A549 (cell line): ENCODE results near the gene TTC7B. TPM values are rescaled to one million over a fixed set of nuclear protein-coding genes. Genes with fewer than 3 reads are reported as not detected.

Experiments
- ATAC-seq, 2 experiments: fragments of 200-7000 bp in 1 of 2; fragments of >200 bp in 1 of 2; cut with Nextera tagmentation in 1 of 2; cut with Tn5 transposase in 1 of 2; 3 replicates each; pipeline versions ENCODE4 v1.8.0 to v1.9.1; 2018 to 2020; ENCODE audit warnings: mild to moderate bottlenecking in 1 of 2, moderate library complexity in 1 of 2
- CTCF ChIA-PET: fragments of 300-600 bp; sonication (Branson Sonifier 250); formaldehyde crosslinking; extraction: SDS; loops from one replicate; lab custom pipeline; 2021; ENCODE audit warnings: antibody characterized with exemption, inconsistent platforms; lab: Yijun Ruan, JAX
- POLR2A ChIA-PET: fragments of 350-600 bp; formaldehyde crosslinking; extraction: SDS; loops from one replicate; lab custom pipeline; 2021; ENCODE audit warnings: antibody characterized with exemption, inconsistent platforms; lab: Yijun Ruan, JAX
- DNase-seq, 2 experiments: peaks; one replicate each; pipeline versions ENCODE4 v3.0.0 to v3.0.0-alpha.2; 2011 to 2016; ENCODE audit warnings: low read depth in 1 of 2, low spot score in 1 of 2
- FAIRE-seq: peaks from 2 replicates; lab custom pipeline; 2011; peaks lifted over from hg19 to GRCh38; lab: Jason Lieb, UNC
- H3K27ac ChIP-seq, 2 experiments: fragments of >200 bp; sonication (Bioruptor Twin); formaldehyde crosslinking; 3 replicates each; pipeline ENCODE4 v1.5.1; 2016 to 2017
- H3K4me1 ChIP-seq: fragments of >200 bp; sonication (Bioruptor Twin); formaldehyde crosslinking; 3 replicates; pipeline ENCODE4 v1.6.1; 2016
- H3K4me2 ChIP-seq: fragments of >200 bp; sonication (Bioruptor Twin); formaldehyde crosslinking; 3 replicates; pipeline ENCODE4 v1.6.1; 2016
- H3K4me3 ChIP-seq: fragments of >200 bp; sonication (Bioruptor Twin); formaldehyde crosslinking; 3 replicates; pipeline ENCODE4 v1.5.1; 2016
- H3K9me3 ChIP-seq: fragments of >200 bp; sonication (Bioruptor Twin); formaldehyde crosslinking; 3 replicates; pipeline ENCODE4 v1.6.1; 2016
- BCL3 ChIP-seq: fragments of >200 bp; sonication (Bioruptor Twin); formaldehyde crosslinking; IDR thresholded peaks from 3 replicates; pipeline ENCODE4 v1.6.1; 2016
- CBX2 ChIP-seq: fragments of 200-600 bp; sonication (generic); IDR thresholded peaks from 2 replicates; pipeline ENCODE4 v1.6.1; 2016; ENCODE audit warnings: low read depth, mild to moderate bottlenecking, borderline replicate concordance
- CEBPB ChIP-seq, 2 experiments: fragments of >200 bp in 1 of 2; sonication (Bioruptor Twin) in 1 of 2; formaldehyde crosslinking in 1 of 2; IDR thresholded peaks; 2 replicates each; pipeline ENCODE4 v1.6.1; 2012 to 2016
- CTCF ChIP-seq: fragments of >200 bp; sonication (Bioruptor Twin); formaldehyde crosslinking; IDR thresholded peaks from 3 replicates; pipeline ENCODE4 v1.5.1; 2016
- E2F6 ChIP-seq: IDR thresholded peaks from 2 replicates; pipeline ENCODE4 v1.6.1; 2012; ENCODE audit warnings: low read depth, borderline replicate concordance
- EHMT2 ChIP-seq: fragments of 200-600 bp; sonication (generic); IDR thresholded peaks from 2 replicates; pipeline ENCODE4 v1.6.1; 2016; ENCODE audit warnings: antibody characterized with exemption, low read depth, mild to moderate bottlenecking, moderate library complexity
- FOXS1 ChIP-seq: fragments of 250-450 bp; sonication (Bioruptor Pico); IDR thresholded peaks from 2 replicates; pipeline ENCODE4 v1.5.0; 2020; ENCODE audit warnings: mild to moderate bottlenecking, moderate library complexity
- HDAC2 ChIP-seq: fragments of 200-600 bp; sonication (generic); IDR thresholded peaks from 2 replicates; pipeline ENCODE4 v1.6.1; 2016
- HES2 ChIP-seq: fragments of >200 bp; sonication (Bioruptor Twin); formaldehyde crosslinking; IDR thresholded peaks from 2 replicates; pipeline ENCODE4 v1.6.1; 2016
- HOXB13 ChIP-seq: fragments of 250-450 bp; sonication (Bioruptor Pico); IDR thresholded peaks from 2 replicates; pipeline ENCODE4 v1.5.0; 2020; ENCODE audit warnings: low read depth, mild to moderate bottlenecking, moderate library complexity
- JUN ChIP-seq, 2 experiments: fragments of >200 bp; sonication (Bioruptor Twin); formaldehyde crosslinking; IDR thresholded peaks; 2 replicates in 1 of 2; 3 replicates in 1 of 2; pipeline ENCODE4 v1.6.1; 2016 to 2017
- KDM5A ChIP-seq: fragments of 200-600 bp; sonication (generic); IDR thresholded peaks from 2 replicates; pipeline ENCODE4 v1.6.1; 2016; ENCODE audit warnings: antibody characterized with exemption, mild to moderate bottlenecking
- PBX3 ChIP-seq: IDR thresholded peaks from 2 replicates; pipeline ENCODE4 v1.6.1; 2012
- PHF8 ChIP-seq: fragments of 200-600 bp; sonication (generic); IDR thresholded peaks from 2 replicates; pipeline ENCODE4 v1.6.1; 2016; ENCODE audit warnings: low read depth, mild to moderate bottlenecking, antibody characterized with exemption, moderate library complexity, borderline replicate concordance
- POLR2A ChIP-seq: IDR thresholded peaks from 2 replicates; pipeline ENCODE4 v1.6.1; 2012; ENCODE audit warnings: mild to moderate bottlenecking, low read length
- RAD21 ChIP-seq, 2 experiments: fragments of >200 bp in 1 of 2; sonication (Bioruptor Twin) in 1 of 2; formaldehyde crosslinking in 1 of 2; IDR thresholded peaks in 1 of 2; conservative IDR thresholded peaks in 1 of 2; 2 replicates in 1 of 2; 3 replicates in 1 of 2; pipeline ENCODE4 v1.6.1; 2012 to 2018; ENCODE audit warnings: inconsistent platforms in 1 of 2
- RARB ChIP-seq: fragments of 250-450 bp; sonication (Bioruptor Pico); IDR thresholded peaks from 2 replicates; pipeline ENCODE4 v1.8.0; 2021; ENCODE audit warnings: mild to moderate bottlenecking, moderate library complexity
- RCOR1 ChIP-seq: fragments of 150-350 bp; IDR thresholded peaks from 2 replicates; pipeline ENCODE4 v1.6.1; 2014; ENCODE audit warnings: antibody characterized with exemption, low read length, low read depth
- REST ChIP-seq: fragments of 200-600 bp; sonication (generic); IDR thresholded peaks from 2 replicates; pipeline ENCODE4 v1.6.1; 2016; ENCODE audit warnings: antibody characterized with exemption, mild to moderate bottlenecking, moderate library complexity
- RNF2 ChIP-seq: fragments of 200-600 bp; sonication (generic); IDR thresholded peaks from 2 replicates; pipeline ENCODE4 v1.6.1; 2016; ENCODE audit warnings: low read depth, mild to moderate bottlenecking, antibody characterized with exemption, moderate library complexity, borderline replicate concordance
- SMC3 ChIP-seq: fragments of >200 bp; sonication (Bioruptor Twin); formaldehyde crosslinking; IDR thresholded peaks from 3 replicates; pipeline ENCODE4 v1.6.1; 2018; ENCODE audit warnings: inconsistent platforms
- ZC3H11A ChIP-seq: fragments of 450-650 bp; IDR thresholded peaks from 2 replicates; pipeline ENCODE4 v1.6.1; 2014; ENCODE audit warnings: antibody characterized with exemption, mild to moderate bottlenecking
- ZFP36 ChIP-seq: fragments of 450-650 bp; IDR thresholded peaks from 2 replicates; pipeline ENCODE4 v1.6.1; 2014; ENCODE audit warnings: borderline replicate concordance; ENCODE audit not compliant: partially characterized antibody
- ZSCAN20 ChIP-seq: fragments of 250-450 bp; sonication (Bioruptor Pico); IDR thresholded peaks from 2 replicates; pipeline ENCODE4 v1.8.0; 2022; ENCODE audit warnings: mild to moderate bottlenecking, moderate library complexity
- WGBS: methylation state at CpG from one replicate; pipeline ENCODE4 v1.1.6; 2017; ENCODE audit errors: missing lambda C conversion rate; 5-methylcytosine and 5-hydroxymethylcytosine counted together
- polyA plus RNA-seq, 4 experiments: library from polyadenylated mRNA; depleted of rRNA in 3 of 4; stranded (reverse); fragments of >200 nt; fragmentation: RNase III in 1 of 4; extraction: RNeasy Plus Mini Kit Qiagen cat#74134 plus additional on column Dnase treatment in 1 of 4; gene quantifications; 2 replicates in 3 of 4; 3 replicates in 1 of 4; pipeline ENCODE4 v1.2.3, GENCODE V29; 2011 to 2017

The TTC7B gene
- polyA plus RNA-seq, 2 of the 4 experiments (the other 2 are of a cell fraction) = 16.6 to 28.0 TPM

GRCh38 chr14:90698379-90698869 lies 117.8 kb downstream of the TTC7B start:
- no peak for DNase-seq
- H3K27ac ChIP-seq = no peak overlapping the region
- no peak for ATAC-seq
- H3K4me2 ChIP-seq = no peak overlapping the region
- H3K9me3 ChIP-seq = no peaks in the 10 kb centered on the region
- no peak overlapping the region for H3K4me3 ChIP-seq
- no peak for FAIRE-seq
- no peaks in the 10 kb centered on the region for H3K4me1 ChIP-seq
- TF ChIP-seq CBX2 = no peak
- no peak for TF ChIP-seq E2F6
- no peak for TF ChIP-seq ZSCAN20 (CRISPR knock-in tag)
- no peak for TF ChIP-seq JUN (IDR thresholded peaks at IDR 0.05)
- TF ChIP-seq FOXS1 (CRISPR knock-in tag) = no peak
- TF ChIP-seq RNF2 = no peak
- TF ChIP-seq POLR2A = no peak
- TF ChIP-seq PBX3 = no peak
- no peak for TF ChIP-seq PHF8
- no peak for TF ChIP-seq KDM5A
- no peak for TF ChIP-seq RCOR1
- no peak for TF ChIP-seq EHMT2
- TF ChIP-seq BCL3 = no peak
- TF ChIP-seq HDAC2 = no peak
- no peak for TF ChIP-seq ZFP36
- TF ChIP-seq CEBPB (IDR thresholded peaks at IDR 0.05) = no peak
- TF ChIP-seq ZC3H11A = no peak
- TF ChIP-seq HOXB13 (CRISPR knock-in tag) = no peak
- TF ChIP-seq, all 56 proteins: peak for 0
- CTCF ChIA-PET = interaction anchor here (0.7 to 6.4 kb wide), 35 partner anchors 9 to 420 kb away, joined by 3 to 79 read pairs (median 5); no protein-coding TSS in a partner anchor
- 81% methylated on average over 7 of the region's 7 CpGs for WGBS
- POLR2A ChIA-PET = interaction anchor here (0.9 to 2.2 kb wide), 2 partner anchors 299 to 302 kb away, joined by 3 to 10 read pairs; partner anchors contain the start of gene CALM1

- H3K4me3 ChIP-seq = no peak overlapping the region
- DNase-seq = peak; percentile 71 to 74
- no peak for FAIRE-seq
- POLR2A ChIA-PET = interaction anchor here (1.1 to 2.2 kb wide), 2 partner anchors 298 to 301 kb away, joined by 6 to 10 read pairs; partner anchors contain the start of gene CALM1
- H3K4me2 ChIP-seq = peak overlapping the region; percentile 35; the same call in 2 of the 3 replicates
- TF ChIP-seq REST (no peak), RARB (CRISPR knock-in tag) (no peak), RAD21 (conservative IDR thresholded peaks at IDR 0.05 in 1 of 2, IDR thresholded peaks at IDR 0.05 in 1 of 2) (peak; percentile 88 to 89), CEBPB (IDR thresholded peaks at IDR 0.05) (peak; percentile 46 to 82; a peak in 3 of 4 replicates), HES2 (no peak), SMC3 (peak; percentile 90), CTCF (peak; percentile 86), POLR2A (no peak)
- ATAC-seq = peak; percentile 96 to 99
- CTCF ChIA-PET = interaction anchor here (0.6 to 6.4 kb wide), 55 partner anchors 9 to 726 kb away, joined by 3 to 79 read pairs (median 4); partner anchors contain the start of gene CALM1
- WGBS = 28% methylated on average over 15 of the region's 15 CpGs
- no peak overlapping the region for H3K27ac ChIP-seq
- H3K4me1 ChIP-seq = no peaks in the 10 kb centered on the region
- H3K9me3 ChIP-seq = no peaks in the 10 kb centered on the region
Measured at GRCh38 chr14:90697577-90698206, 118.5 kb downstream of the TTC7B start.
